Measurements from ENCODE around the gene DESI2. TPM values are rescaled to one million over a fixed set of nuclear protein-coding genes. Genes with fewer than 3 reads are reported as not detected.
A peak's percentile ranks its signal among the peaks of the same experiment; 100 is the strongest.
"Not testable (repeated sequence)": the region's sequence is repeated elsewhere in the genome, so short reads cannot be mapped to it uniquely, and the experiment has no call there.

Gene DESI2
- total RNA-seq, 1 donor from 2014 or later: 53.1 TPM

DNA sequence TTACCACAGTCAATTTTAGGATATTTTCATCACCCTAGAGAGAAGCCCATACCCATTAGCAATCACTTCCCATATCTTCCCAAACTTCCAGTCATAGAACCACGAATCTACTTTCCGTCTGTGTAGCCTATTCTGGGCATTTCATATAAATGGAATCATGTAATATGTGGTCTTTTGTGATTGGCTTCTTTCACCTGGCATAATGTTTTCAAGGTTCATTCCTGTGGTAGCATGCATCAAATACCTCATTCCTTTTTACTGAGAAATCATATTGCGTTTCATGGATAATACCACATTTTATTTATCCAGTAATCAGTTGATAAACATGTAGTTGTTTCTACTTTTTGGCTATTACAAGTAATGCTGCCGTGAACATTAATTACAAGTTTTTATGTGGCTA is 21.5 kb downstream of the DESI2 start:
- intact Hi-C loops (cut with DNase I): no loop called here
- H3K9me3 ChIP-seq: no peaks in the 10 kb centered on the region
- no peaks in the 10 kb centered on the region for H3K36me3 ChIP-seq
- H3K27me3 ChIP-seq: no peaks in the 10 kb centered on the region
- H3K4me3 ChIP-seq: no peak overlapping the region
- H3K27ac ChIP-seq: no peak overlapping the region
- H3K4me1 ChIP-seq: peaks cover 15% of the 10 kb centered on the region
- DNase-seq: no peak
- no peak for ATAC-seq
- TF ChIP-seq, protein P1, sequence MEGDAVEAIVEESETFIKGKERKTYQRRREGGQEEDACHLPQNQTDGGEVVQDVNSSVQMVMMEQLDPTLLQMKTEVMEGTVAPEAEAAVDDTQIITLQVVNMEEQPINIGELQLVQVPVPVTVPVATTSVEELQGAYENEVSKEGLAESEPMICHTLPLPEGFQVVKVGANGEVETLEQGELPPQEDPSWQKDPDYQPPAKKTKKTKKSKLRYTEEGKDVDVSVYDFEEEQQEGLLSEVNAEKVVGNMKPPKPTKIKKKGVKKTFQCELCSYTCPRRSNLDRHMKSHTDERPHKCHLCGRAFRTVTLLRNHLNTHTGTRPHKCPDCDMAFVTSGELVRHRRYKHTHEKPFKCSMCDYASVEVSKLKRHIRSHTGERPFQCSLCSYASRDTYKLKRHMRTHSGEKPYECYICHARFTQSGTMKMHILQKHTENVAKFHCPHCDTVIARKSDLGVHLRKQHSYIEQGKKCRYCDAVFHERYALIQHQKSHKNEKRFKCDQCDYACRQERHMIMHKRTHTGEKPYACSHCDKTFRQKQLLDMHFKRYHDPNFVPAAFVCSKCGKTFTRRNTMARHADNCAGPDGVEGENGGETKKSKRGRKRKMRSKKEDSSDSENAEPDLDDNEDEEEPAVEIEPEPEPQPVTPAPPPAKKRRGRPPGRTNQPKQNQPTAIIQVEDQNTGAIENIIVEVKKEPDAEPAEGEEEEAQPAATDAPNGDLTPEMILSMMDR (IDR thresholded peaks at IDR 0.05): no peak

DNA sequence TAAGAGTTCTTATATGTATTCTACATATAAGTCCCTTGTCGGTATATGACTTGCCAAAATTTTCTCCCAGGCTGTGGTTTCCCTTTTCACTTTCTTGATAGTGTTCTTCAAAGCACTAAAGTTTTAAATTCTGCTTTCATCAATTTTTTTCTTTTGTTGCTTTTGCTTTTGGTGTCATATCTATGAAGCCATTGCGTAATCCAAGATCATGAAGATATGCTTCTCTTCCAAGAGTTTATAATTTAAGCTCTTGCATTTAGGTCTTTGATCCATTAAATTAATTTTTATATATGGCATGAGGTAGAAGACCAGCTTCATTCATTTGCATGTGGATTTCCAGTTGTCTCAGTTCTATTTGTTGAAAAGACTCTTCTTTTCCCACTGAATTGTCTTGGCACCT is 22.2 kb downstream of the DESI2 start:
- Histone ChIP-seq H3K27ac (no peak overlapping the region), H3K27me3 (no peaks in the 10 kb centered on the region), H3K4me1 (peaks cover 17% of the 10 kb centered on the region), H3K9me3 (no peaks in the 10 kb centered on the region), H3K36me3 (no peaks in the 10 kb centered on the region), H3K4me3 (no peak overlapping the region)
- TF ChIP-seq, protein P1 (IDR thresholded peaks at IDR 0.05): no peak
- ATAC-seq: no peak
- intact Hi-C loops (cut with DNase I): no loop called here
- DNase-seq: no peak

DNA sequence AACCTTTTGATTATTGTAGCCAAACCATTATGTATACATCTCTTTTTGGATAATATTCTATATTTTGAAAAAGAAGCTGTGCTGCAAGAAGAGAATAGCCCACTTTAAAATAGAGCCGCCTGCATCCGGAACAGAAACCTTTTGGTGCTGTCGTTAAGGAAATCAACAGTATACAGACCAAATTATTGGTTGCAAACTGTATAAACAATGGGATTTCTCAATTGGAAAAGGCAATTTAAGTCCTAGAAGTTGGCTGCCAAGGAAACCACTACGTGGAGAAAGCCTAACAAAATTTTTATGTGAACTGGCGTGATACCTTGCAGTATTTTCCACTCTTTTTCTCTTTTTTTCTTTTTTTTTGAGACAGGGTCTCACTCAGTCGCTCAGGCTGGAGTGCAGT is 25.8 kb downstream of the DESI2 start:
- Histone ChIP-seq H3K27me3 (no peaks in the 10 kb centered on the region), H3K9me3 (no peaks in the 10 kb centered on the region), H3K4me1 (peaks cover 11% of the 10 kb centered on the region), H3K27ac (peak overlapping the region; percentile 53), H3K4me3 (no peak overlapping the region), H3K36me3 (no peaks in the 10 kb centered on the region)
- ATAC-seq (no peak), DNase-seq (no peak)
- TF ChIP-seq, protein P1 (IDR thresholded peaks at IDR 0.05): no peak
- intact Hi-C loops (cut with DNase I): no loop called here

DNA sequence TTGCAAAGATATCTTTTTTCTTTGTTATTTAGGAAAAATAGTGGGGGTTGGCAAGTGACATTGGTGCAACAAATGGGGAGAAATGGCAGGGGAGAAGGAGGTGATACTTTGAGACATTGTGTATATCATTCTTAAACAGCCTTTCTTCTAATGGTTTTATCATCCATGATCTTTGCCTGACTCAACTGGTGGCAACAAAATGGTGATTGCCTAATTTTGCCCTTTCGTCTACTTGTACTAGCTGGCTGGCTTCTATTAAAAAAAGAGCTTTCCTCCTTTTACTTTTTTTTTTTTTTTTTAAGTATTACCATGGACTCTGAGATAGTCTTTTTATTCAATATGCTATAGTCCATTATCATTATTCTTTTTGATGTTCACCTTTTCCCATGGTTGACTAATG is 27.7 kb downstream of the DESI2 start:
- Histone ChIP-seq H3K4me1 (peaks cover 11% of the 10 kb centered on the region), H3K36me3 (no peaks in the 10 kb centered on the region), H3K27me3 (no peaks in the 10 kb centered on the region), H3K4me3 (no peak overlapping the region), H3K9me3 (no peaks in the 10 kb centered on the region), H3K27ac (no peak overlapping the region)
- TF ChIP-seq, protein P1 (IDR thresholded peaks at IDR 0.05): no peak
- intact Hi-C loops (cut with DNase I): no loop called here
- ATAC-seq (no peak), DNase-seq (no peak)

DNA sequence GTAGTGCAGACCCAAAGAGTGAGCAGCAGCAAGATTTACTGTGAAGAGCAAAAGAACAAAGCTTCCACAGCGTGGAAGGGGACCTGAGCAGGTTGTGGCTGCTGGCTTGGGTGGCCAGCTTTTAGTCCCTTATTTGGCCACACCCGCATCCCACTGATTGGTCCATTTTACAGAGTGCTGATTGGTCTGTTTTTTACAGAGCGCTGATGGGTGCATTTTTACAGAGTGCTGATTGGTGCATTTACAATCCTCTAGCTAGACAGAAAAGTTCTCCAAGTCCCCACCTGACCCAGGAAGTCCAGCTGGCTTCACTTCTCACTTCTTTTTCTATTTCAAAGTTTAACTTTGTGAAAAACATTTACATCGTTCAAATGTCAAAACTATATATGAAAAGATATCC is 29.2 kb downstream of the DESI2 start:
- H3K4me1 ChIP-seq: peaks cover 11% of the 10 kb centered on the region
- H3K27ac ChIP-seq; intact Hi-C loops (cut with DNase I); DNase-seq; H3K36me3 ChIP-seq; ATAC-seq; H3K4me3 ChIP-seq; H3K27me3 ChIP-seq; H3K9me3 ChIP-seq: not testable (repeated sequence)

DNA sequence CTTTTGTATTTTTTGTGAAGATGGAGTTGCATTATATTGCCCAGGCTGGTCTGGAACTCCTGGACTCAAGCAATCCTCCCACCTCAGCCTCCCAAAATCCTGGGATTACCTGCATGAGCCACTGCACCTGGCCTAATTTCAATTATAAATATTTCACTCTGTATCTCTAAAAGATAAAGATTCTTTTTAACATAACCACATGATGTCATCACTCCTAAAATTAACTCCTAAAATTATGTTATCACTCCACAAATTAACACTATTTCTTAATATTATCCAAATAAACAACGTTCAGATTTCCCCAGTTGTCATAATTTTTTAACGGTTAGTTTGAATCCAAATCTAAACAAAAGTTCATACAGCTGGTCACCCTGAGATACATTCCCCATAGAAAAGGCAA is 43.0 kb downstream of the DESI2 start:
- ATAC-seq (no peak), DNase-seq (no peak)
- Histone ChIP-seq H3K27me3 (no peaks in the 10 kb centered on the region), H3K36me3 (peaks cover 93% of the 10 kb centered on the region), H3K4me1 (no peaks in the 10 kb centered on the region), H3K4me3 (no peak overlapping the region), H3K27ac (no peak overlapping the region), H3K9me3 (no peaks in the 10 kb centered on the region)
- intact Hi-C loops (cut with DNase I): no loop called here
- TF ChIP-seq, protein P1 (IDR thresholded peaks at IDR 0.05): no peak

All from upper lobe of right lung (tissue), 1 donor.